PC-3 (cell line): ENCODE measurements around the gene FBXO38.

ENCODE experiments used
- EZH2 ChIP-seq: fragments of 300-600 bp; sonication (generic); IDR thresholded peaks from one replicate; pipeline ENCODE4 v1.6.1; 2017; ENCODE audit warnings: antibody characterized with exemption, mild to moderate bottlenecking, low read length; ENCODE audit not compliant: unreplicated experiment
- EZH2phosphoT487 ChIP-seq: fragments of 300-600 bp; sonication (generic); IDR thresholded peaks from 2 replicates; pipeline ENCODE4 v1.6.1; 2018; ENCODE audit warnings: mild to moderate bottlenecking, antibody characterized with exemption, low read length, borderline replicate concordance
- TF ChIP-seq, protein P1 (sequence below): fragments of 300-600 bp; sonication (generic); conservative IDR thresholded peaks from 2 replicates; pipeline ENCODE4 v1.5.1; 2017; ENCODE audit warnings: antibody characterized with exemption, low read depth, mild to moderate bottlenecking, low read length

DNA sequence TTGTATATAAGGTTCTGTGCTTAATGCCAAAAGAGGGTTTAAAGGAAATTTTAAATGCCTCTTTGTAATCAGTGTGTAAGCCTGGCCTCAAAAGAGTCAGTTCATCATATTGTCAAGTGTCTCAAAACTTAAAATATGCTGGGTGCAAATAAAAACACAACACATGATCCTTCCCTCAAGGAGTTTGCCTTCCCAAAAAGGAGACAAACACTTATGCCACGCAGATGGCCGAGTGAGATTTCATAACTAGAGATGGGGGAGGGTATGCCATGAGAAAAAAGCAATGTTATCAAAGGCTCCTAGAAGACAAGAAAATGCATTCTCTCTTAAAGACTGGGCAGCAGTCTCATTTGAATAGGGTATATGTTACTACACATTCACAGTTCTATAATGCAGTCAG is 55.2 kb downstream of the FBXO38 start:
- TF ChIP-seq EZH2phosphoT487, result no peak
- TF ChIP-seq, protein P1, sequence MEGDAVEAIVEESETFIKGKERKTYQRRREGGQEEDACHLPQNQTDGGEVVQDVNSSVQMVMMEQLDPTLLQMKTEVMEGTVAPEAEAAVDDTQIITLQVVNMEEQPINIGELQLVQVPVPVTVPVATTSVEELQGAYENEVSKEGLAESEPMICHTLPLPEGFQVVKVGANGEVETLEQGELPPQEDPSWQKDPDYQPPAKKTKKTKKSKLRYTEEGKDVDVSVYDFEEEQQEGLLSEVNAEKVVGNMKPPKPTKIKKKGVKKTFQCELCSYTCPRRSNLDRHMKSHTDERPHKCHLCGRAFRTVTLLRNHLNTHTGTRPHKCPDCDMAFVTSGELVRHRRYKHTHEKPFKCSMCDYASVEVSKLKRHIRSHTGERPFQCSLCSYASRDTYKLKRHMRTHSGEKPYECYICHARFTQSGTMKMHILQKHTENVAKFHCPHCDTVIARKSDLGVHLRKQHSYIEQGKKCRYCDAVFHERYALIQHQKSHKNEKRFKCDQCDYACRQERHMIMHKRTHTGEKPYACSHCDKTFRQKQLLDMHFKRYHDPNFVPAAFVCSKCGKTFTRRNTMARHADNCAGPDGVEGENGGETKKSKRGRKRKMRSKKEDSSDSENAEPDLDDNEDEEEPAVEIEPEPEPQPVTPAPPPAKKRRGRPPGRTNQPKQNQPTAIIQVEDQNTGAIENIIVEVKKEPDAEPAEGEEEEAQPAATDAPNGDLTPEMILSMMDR, result no peak
- TF ChIP-seq EZH2, result no peak
